Measurements from ENCODE around the gene PI16. TPM values are rescaled to one million over a fixed set of nuclear protein-coding genes. Genes with fewer than 3 reads are reported as not detected.

PI16 gene
- polyA plus RNA-seq, 3 donors, result 0.22 TPM; not detected in 2

GRCh38 chr6:36914227-36914794 lies 40.2 kb upstream of the PI16 start:
- Histone ChIP-seq H3K79me2 (ENCODE audit: insufficient read depth, low read length) (no peaks in the 10 kb centered on the region), H3K4me1 (ENCODE audit: control insufficient read depth in 1 of 2, insufficient read depth in 2 of 2, low read length in 2 of 2) (peaks cover 5 to 21% of the 10 kb centered on the region in 2 donors), H4K20me1 (ENCODE audit: insufficient read depth, low read length) (peaks cover 9% of the 10 kb centered on the region), H3K4me3 (replicated peaks in 1 of 3; ENCODE audit: low read depth in 2 of 3, low read length in 3 of 3) (no peak overlapping the region), H3K4me2 (replicated peaks; ENCODE audit: extremely low read depth, low read length, poor library complexity, severe bottlenecking) (no peak overlapping the region), H3K27me3 (ENCODE audit: control insufficient read depth in 2 of 2, insufficient read depth in 2 of 2, low read length in 2 of 2) (no peaks in the 10 kb centered on the region), H2AFZ (ENCODE audit: insufficient read depth, low read depth, low read length, poor library complexity, severe bottlenecking) (no peak overlapping the region), H3K36me3 (replicated peaks in 1 of 2; ENCODE audit: control insufficient read depth in 1 of 2, insufficient read depth in 2 of 2, low read length in 2 of 2) (peaks cover 68 to 89% of the 10 kb centered on the region in 2 donors), H3K9me3 (replicated peaks in 1 of 2; ENCODE audit: control insufficient read depth in 1 of 2, insufficient read depth in 1 of 2, low read length in 2 of 2) (no peaks in the 10 kb centered on the region), H3K27ac (ENCODE audit: low read depth in 1 of 2, low read length in 2 of 2) (no peak overlapping the region), H3K9ac (ENCODE audit: insufficient read depth, low read length, poor library complexity, severe bottlenecking) (no peak overlapping the region)
- Mint-ChIP-seq H3K4me1 (peaks cover 16% of the 10 kb centered on the region), H3K27ac (peak overlapping the region in 2 of 7 donors; percentile 22 to 34), H3K27me3 (ENCODE audit: low read depth in 3 of 3) (peaks cover 0 to 3% (median 0%) of the 10 kb centered on the region in 3 donors), H3K36me3 (peaks cover 75 to 79% of the 10 kb centered on the region in 2 donors), H3K4me3 (no peak overlapping the region), H3K9me3 (peaks cover 0 to 3% (median 0%) of the 10 kb centered on the region in 7 donors)
- DNase-seq, result no peak
- 90% methylated on average over 10 of the region's 10 CpGs for WGBS (ENCODE audit: insufficient coverage)
- no peak for TF ChIP-seq CTCF (IDR thresholded peaks at IDR 0.05)
- intact Hi-C loops (cut with micrococcal nuclease), result no loop called here

- H3K27ac Mint-ChIP-seq, result peak overlapping the region in 3 of 7 donors; percentile 3 to 77 (median 15)
- peaks cover 17% of the 10 kb centered on the region for H3K4me1 Mint-ChIP-seq
- H2AFZ ChIP-seq (ENCODE audit: insufficient read depth, low read depth, low read length, poor library complexity, severe bottlenecking), result no peak overlapping the region
- no peaks in the 10 kb centered on the region for H3K27me3 ChIP-seq (ENCODE audit: control insufficient read depth in 2 of 2, insufficient read depth in 2 of 2, low read length in 2 of 2)
- TF ChIP-seq CTCF (IDR thresholded peaks at IDR 0.05), result no peak
- H4K20me1 ChIP-seq (ENCODE audit: insufficient read depth, low read length), result peaks cover 6% of the 10 kb centered on the region
- no peak overlapping the region for H3K4me3 ChIP-seq (replicated peaks in 1 of 3; ENCODE audit: low read depth in 2 of 3, low read length in 3 of 3)
- peaks cover 5 to 21% of the 10 kb centered on the region in 2 donors for H3K4me1 ChIP-seq (ENCODE audit: control insufficient read depth in 1 of 2, insufficient read depth in 2 of 2, low read length in 2 of 2)
- H3K9me3 Mint-ChIP-seq, result peaks cover 0 to 3% (median 0%) of the 10 kb centered on the region in 7 donors
- WGBS (ENCODE audit: insufficient coverage), result 23% methylated on average over 3 of the region's 4 CpGs
- intact Hi-C loops (cut with micrococcal nuclease), result no loop called here
- H3K79me2 ChIP-seq (ENCODE audit: insufficient read depth, low read length), result no peaks in the 10 kb centered on the region
- DNase-seq, result no peak
- H3K36me3 ChIP-seq (replicated peaks in 1 of 2; ENCODE audit: control insufficient read depth in 1 of 2, insufficient read depth in 2 of 2, low read length in 2 of 2), result peaks cover 72 to 90% of the 10 kb centered on the region in 2 donors
- H3K9me3 ChIP-seq (replicated peaks in 1 of 2; ENCODE audit: control insufficient read depth in 1 of 2, insufficient read depth in 1 of 2, low read length in 2 of 2), result no peaks in the 10 kb centered on the region
- H3K36me3 Mint-ChIP-seq, result peaks cover 80 to 82% of the 10 kb centered on the region in 2 donors
- H3K9ac ChIP-seq (ENCODE audit: insufficient read depth, low read length, poor library complexity, severe bottlenecking), result no peak overlapping the region
- H3K4me2 ChIP-seq (replicated peaks; ENCODE audit: extremely low read depth, low read length, poor library complexity, severe bottlenecking), result no peak overlapping the region
- H3K27ac ChIP-seq (ENCODE audit: low read depth in 1 of 2, low read length in 2 of 2), result peak overlapping the region in 1 of 2 donors; percentile 31
- H3K27me3 Mint-ChIP-seq (ENCODE audit: low read depth in 3 of 3), result peaks cover 0 to 3% (median 0%) of the 10 kb centered on the region in 3 donors
- H3K4me3 Mint-ChIP-seq, result peak overlapping the region in 1 of 2 donors; percentile 59
Measured at GRCh38 chr6:36915599-36915998, 38.9 kb upstream of the PI16 start.

All from CD14-positive monocyte (primary cell).